Loucy (cell line): ENCODE results near the gene FXYD3.

Experiments
- H2AFZ ChIP-seq: fragments of 200-600 bp; sonication (generic); 2 replicates; pipeline ENCODE4 v1.6.0; 2016; ENCODE audit warnings: antibody characterized with exemption, mild to moderate bottlenecking, low read length, moderate library complexity
- H3F3A ChIP-seq: fragments of 200-600 bp; 2 replicates; pipeline ENCODE4 v1.6.0; 2016; ENCODE audit warnings: antibody characterized with exemption, low read depth, mild to moderate bottlenecking
- H3K27me3 ChIP-seq: fragments of 200-600 bp; sonication (generic); 2 replicates; pipeline ENCODE4 v1.6.1; 2014; ENCODE audit warnings: low read length, mild to moderate bottlenecking; ENCODE audit not compliant: insufficient read depth, poor library complexity, severe bottlenecking
- H3K36me3 ChIP-seq: fragments of 200-600 bp; sonication (generic); 2 replicates; pipeline ENCODE4 v1.6.1; 2016; ENCODE audit warnings: low read length; ENCODE audit not compliant: insufficient read depth
- H3K4me1 ChIP-seq: fragments of 200-600 bp; sonication (generic); 2 replicates; pipeline ENCODE4 v1.5.1; 2014; ENCODE audit warnings: low read length, mild to moderate bottlenecking; ENCODE audit not compliant: insufficient read depth, poor library complexity, severe bottlenecking
- H3K4me2 ChIP-seq: fragments of 200-600 bp; sonication (generic); 2 replicates; pipeline ENCODE4 v1.6.0; 2014; ENCODE audit warnings: antibody characterized with exemption, low read length, low read depth, mild to moderate bottlenecking; ENCODE audit not compliant: poor library complexity, severe bottlenecking
- H3K4me3 ChIP-seq: fragments of 200-600 bp; sonication (generic); 2 replicates; pipeline ENCODE4 v1.5.1; 2014; ENCODE audit warnings: low read length, mild to moderate bottlenecking, mixed read lengths; ENCODE audit not compliant: poor library complexity, severe bottlenecking
- H3K79me2 ChIP-seq: fragments of 200-600 bp; sonication (generic); 2 replicates; pipeline ENCODE4 v1.6.1; 2014; ENCODE audit warnings: low read length; ENCODE audit not compliant: insufficient read depth
- H3K9ac ChIP-seq: fragments of 200-600 bp; sonication (generic); 2 replicates; pipeline ENCODE4 v1.6.0; 2014; ENCODE audit warnings: mild to moderate bottlenecking, low read depth, low read length, moderate library complexity; ENCODE audit not compliant: poor library complexity, severe bottlenecking
- H3K9me2 ChIP-seq: fragments of 200-600 bp; sonication (generic); replicated peaks from 2 replicates; pipeline ENCODE4 v1.6.1; 2016; ENCODE audit warnings: low read depth, low read length, mixed read lengths
- H3K9me3 ChIP-seq: fragments of 200-600 bp; sonication (generic); 2 replicates; pipeline ENCODE4 v1.6.1; 2014; ENCODE audit warnings: mild to moderate bottlenecking, antibody characterized with exemption, low read length, low read depth; ENCODE audit not compliant: insufficient read depth
- H4K20me1 ChIP-seq: fragments of 200-600 bp; sonication (generic); 2 replicates; pipeline ENCODE4 v1.6.0; 2014; ENCODE audit warnings: antibody characterized with exemption, low read length, mild to moderate bottlenecking; ENCODE audit not compliant: insufficient read depth, poor library complexity, severe bottlenecking
- EZH2phosphoT487 ChIP-seq: fragments of 200-600 bp; IDR thresholded peaks from 2 replicates; pipeline ENCODE4 v1.6.1; 2018; ENCODE audit warnings: antibody characterized with exemption, mild to moderate bottlenecking, moderate library complexity, borderline replicate concordance
- TF ChIP-seq, protein P1 (sequence below): fragments of 200-600 bp; sonication (generic); conservative IDR thresholded peaks from 2 replicates; pipeline ENCODE4 v1.5.1; 2014; ENCODE audit warnings: mild to moderate bottlenecking, antibody characterized with exemption, low read length

The FXYD3 gene

DNA sequence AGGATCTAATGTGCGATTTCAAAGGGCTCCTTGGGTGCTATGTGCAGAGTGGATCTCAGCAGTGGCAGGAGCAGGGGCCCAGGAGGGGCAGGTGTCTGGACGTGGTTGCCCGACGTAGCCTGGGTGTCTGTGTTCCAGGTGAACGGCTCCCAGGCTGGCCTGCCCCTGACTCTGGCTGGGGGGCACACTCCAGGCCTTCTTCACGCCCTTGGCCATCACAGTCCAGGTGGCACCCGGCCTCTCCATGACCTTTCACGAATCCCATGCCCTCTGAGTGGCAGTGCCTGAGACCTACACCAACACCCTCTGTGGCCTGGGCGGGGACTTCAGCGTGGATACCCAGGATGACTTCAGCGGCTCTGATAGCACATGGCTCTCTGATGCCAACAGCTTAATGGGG, 11.3 kb upstream of the FXYD3 start:
- H3F3A ChIP-seq = no peaks in the 10 kb centered on the region
- no peaks in the 10 kb centered on the region for H3K9me2 ChIP-seq
- no peak overlapping the region for H3K4me2 ChIP-seq
- no peak overlapping the region for H3K9ac ChIP-seq
- H3K4me3 ChIP-seq = no peak overlapping the region
- H3K9me3 ChIP-seq = no peaks in the 10 kb centered on the region
- no peak for TF ChIP-seq EZH2phosphoT487
- TF ChIP-seq, protein P1, sequence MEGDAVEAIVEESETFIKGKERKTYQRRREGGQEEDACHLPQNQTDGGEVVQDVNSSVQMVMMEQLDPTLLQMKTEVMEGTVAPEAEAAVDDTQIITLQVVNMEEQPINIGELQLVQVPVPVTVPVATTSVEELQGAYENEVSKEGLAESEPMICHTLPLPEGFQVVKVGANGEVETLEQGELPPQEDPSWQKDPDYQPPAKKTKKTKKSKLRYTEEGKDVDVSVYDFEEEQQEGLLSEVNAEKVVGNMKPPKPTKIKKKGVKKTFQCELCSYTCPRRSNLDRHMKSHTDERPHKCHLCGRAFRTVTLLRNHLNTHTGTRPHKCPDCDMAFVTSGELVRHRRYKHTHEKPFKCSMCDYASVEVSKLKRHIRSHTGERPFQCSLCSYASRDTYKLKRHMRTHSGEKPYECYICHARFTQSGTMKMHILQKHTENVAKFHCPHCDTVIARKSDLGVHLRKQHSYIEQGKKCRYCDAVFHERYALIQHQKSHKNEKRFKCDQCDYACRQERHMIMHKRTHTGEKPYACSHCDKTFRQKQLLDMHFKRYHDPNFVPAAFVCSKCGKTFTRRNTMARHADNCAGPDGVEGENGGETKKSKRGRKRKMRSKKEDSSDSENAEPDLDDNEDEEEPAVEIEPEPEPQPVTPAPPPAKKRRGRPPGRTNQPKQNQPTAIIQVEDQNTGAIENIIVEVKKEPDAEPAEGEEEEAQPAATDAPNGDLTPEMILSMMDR = no peak
- no peaks in the 10 kb centered on the region for H3K36me3 ChIP-seq
- no peaks in the 10 kb centered on the region for H4K20me1 ChIP-seq
- H2AFZ ChIP-seq = no peak overlapping the region
- H3K27me3 ChIP-seq = no peaks in the 10 kb centered on the region
- H3K79me2 ChIP-seq = no peaks in the 10 kb centered on the region
- no peaks in the 10 kb centered on the region for H3K4me1 ChIP-seq

GRCh38 chr19:35105047-35105410, 10.6 kb upstream of the FXYD3 start:
- no peak overlapping the region for H3K9ac ChIP-seq
- H4K20me1 ChIP-seq = no peaks in the 10 kb centered on the region
- no peak overlapping the region for H3K4me2 ChIP-seq
- H3K79me2 ChIP-seq = no peaks in the 10 kb centered on the region
- no peaks in the 10 kb centered on the region for H3K9me3 ChIP-seq
- no peaks in the 10 kb centered on the region for H3F3A ChIP-seq
- no peaks in the 10 kb centered on the region for H3K27me3 ChIP-seq
- no peak overlapping the region for H3K4me3 ChIP-seq
- H2AFZ ChIP-seq = no peak overlapping the region
- H3K36me3 ChIP-seq = no peaks in the 10 kb centered on the region
- no peaks in the 10 kb centered on the region for H3K4me1 ChIP-seq
- TF ChIP-seq, protein P1 = no peak
- no peak for TF ChIP-seq EZH2phosphoT487
- H3K9me2 ChIP-seq = no peaks in the 10 kb centered on the region

DNA sequence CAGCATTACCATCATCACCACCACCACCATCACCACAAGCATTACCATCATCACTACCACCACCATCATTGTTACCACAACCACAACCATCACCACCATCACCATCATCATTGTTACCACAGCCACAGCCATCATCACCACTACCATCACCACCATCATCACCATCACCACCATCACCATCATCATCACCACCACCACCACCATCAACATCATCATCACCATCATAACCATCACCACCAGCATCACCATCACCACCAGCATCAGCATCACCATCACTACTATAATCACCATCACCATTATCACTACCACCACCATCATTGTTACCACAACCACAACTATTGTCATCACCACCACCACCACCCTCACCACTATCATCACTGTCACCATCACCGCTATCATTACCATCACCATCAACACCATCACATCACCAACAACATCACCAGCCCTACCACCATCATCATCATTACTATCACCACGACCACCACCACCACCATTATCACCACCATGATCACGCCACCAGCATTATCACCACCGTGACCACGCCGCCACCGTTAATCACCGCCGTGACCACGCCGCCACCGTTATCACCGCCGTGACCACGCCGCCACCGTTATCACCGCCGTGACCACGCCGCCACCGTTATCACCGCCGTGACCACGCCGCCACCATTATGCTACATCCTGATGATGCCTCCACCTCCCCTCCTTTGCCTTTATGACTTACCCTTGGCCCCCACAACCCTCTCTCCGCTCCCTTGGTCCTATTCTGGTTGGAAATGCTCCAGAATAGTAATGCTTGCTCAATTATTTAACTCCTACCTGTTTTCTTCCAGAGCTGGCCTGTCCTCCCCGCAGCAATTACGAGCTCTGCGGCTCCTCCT, 10.0 kb upstream of the FXYD3 start:
- no peaks in the 10 kb centered on the region for H3F3A ChIP-seq
- H3K9me2 ChIP-seq = no peaks in the 10 kb centered on the region
- no peak overlapping the region for H3K4me3 ChIP-seq
- H3K4me1 ChIP-seq = no peaks in the 10 kb centered on the region
- no peak overlapping the region for H3K9ac ChIP-seq
- H3K9me3 ChIP-seq = no peaks in the 10 kb centered on the region
- H3K36me3 ChIP-seq = no peaks in the 10 kb centered on the region
- no peaks in the 10 kb centered on the region for H3K79me2 ChIP-seq
- TF ChIP-seq EZH2phosphoT487 = no peak
- TF ChIP-seq, protein P1 = no peak
- no peak overlapping the region for H3K4me2 ChIP-seq
- H2AFZ ChIP-seq = no peak overlapping the region
- H4K20me1 ChIP-seq = no peaks in the 10 kb centered on the region
- no peaks in the 10 kb centered on the region for H3K27me3 ChIP-seq
